GM23338 (cell line): ENCODE measurements around the gene APBA1. TPM values are rescaled to one million over a fixed set of nuclear protein-coding genes. Genes with fewer than 3 reads are reported as not detected.

Experiments used
- ATAC-seq: fragments of 200-7000 bp; cut with Tn5 transposase; 3 replicates; pipeline ENCODE4 v1.9.1; 2020
- DNase-seq: peaks from one replicate; pipeline ENCODE4 v3.0.0-alpha.2; 2015; ENCODE audit warnings: low spot score
- H2AFZ ChIP-seq: fragments of 200-600 bp; sonication (generic); 2 replicates; pipeline ENCODE4 v1.8.0; 2016; ENCODE audit warnings: antibody characterized with exemption, mild to moderate bottlenecking, moderate library complexity
- H3F3A ChIP-seq: fragments of 200-600 bp; sonication (generic); replicated peaks from 2 replicates; pipeline ENCODE4 v1.8.0; 2017; ENCODE audit warnings: antibody characterized with exemption, mixed run types, low read depth
- H3K27ac ChIP-seq: fragments of 200-600 bp; sonication (generic); 2 replicates; pipeline ENCODE4 v1.6.1; 2016; ENCODE audit warnings: low read depth
- H3K27me3 ChIP-seq: fragments of 200-600 bp; sonication (generic); 2 replicates; pipeline ENCODE4 v1.8.0; 2016; ENCODE audit warnings: mild to moderate bottlenecking, mixed run types, moderate library complexity; ENCODE audit not compliant: insufficient read depth
- H3K36me3 ChIP-seq: fragments of 200-600 bp; sonication (generic); 2 replicates; pipeline ENCODE4 v1.8.0; 2016; ENCODE audit warnings: mild to moderate bottlenecking; ENCODE audit not compliant: insufficient read depth
- H3K4me1 ChIP-seq: fragments of 200-600 bp; sonication (generic); 2 replicates; pipeline ENCODE4 v1.8.0; 2016; ENCODE audit warnings: mild to moderate bottlenecking, moderate library complexity; ENCODE audit not compliant: insufficient read depth
- H3K4me2 ChIP-seq: fragments of 200-600 bp; sonication (generic); 2 replicates; pipeline ENCODE4 v1.7.1; 2017; ENCODE audit warnings: mixed run types
- H3K4me3 ChIP-seq: fragments of 200-600 bp; sonication (generic); 2 replicates; pipeline ENCODE4 v1.6.1; 2016; ENCODE audit warnings: mixed run types
- H3K79me2 ChIP-seq: fragments of 200-600 bp; sonication (generic); replicated peaks from 2 replicates; pipeline ENCODE4 v1.8.0; 2017; ENCODE audit warnings: mild to moderate bottlenecking; ENCODE audit not compliant: insufficient read depth
- H3K9me2 ChIP-seq: fragments of 200-600 bp; sonication (generic); 2 replicates; pipeline ENCODE4 v1.8.0; 2017; ENCODE audit not compliant: insufficient read depth
- H4K20me1 ChIP-seq: fragments of 200-600 bp; sonication (generic); replicated peaks from 2 replicates; pipeline ENCODE4 v1.8.0; 2017; ENCODE audit warnings: mild to moderate bottlenecking; ENCODE audit not compliant: insufficient read depth
- H3K27ac Mint-ChIP-seq: 2 replicates; pipeline ENCODE4 v1.8.0; 2020; ENCODE audit warnings: inconsistent platforms, mild to moderate bottlenecking, moderate library complexity, mixed read lengths
- H3K27me3 Mint-ChIP-seq: 3 replicates; pipeline ENCODE4 v1.8.0; 2022; ENCODE audit warnings: low read depth, mild to moderate bottlenecking, moderate library complexity, mixed read lengths, inconsistent platforms; ENCODE audit not compliant: insufficient read depth, poor library complexity
- H3K36me3 Mint-ChIP-seq: 3 replicates; pipeline ENCODE4 v1.8.0; 2021; ENCODE audit warnings: low read depth, mild to moderate bottlenecking, inconsistent platforms, moderate library complexity, mixed read lengths
- H3K4me1 Mint-ChIP-seq: 3 replicates; pipeline ENCODE4 v1.8.0; 2020; ENCODE audit warnings: mild to moderate bottlenecking, inconsistent platforms, mixed read lengths
- H3K4me3 Mint-ChIP-seq: 3 replicates; pipeline ENCODE4 v1.8.0; 2021; ENCODE audit warnings: moderate library complexity, mild to moderate bottlenecking, inconsistent platforms, mixed read lengths
- H3K9me3 Mint-ChIP-seq: 3 replicates; pipeline ENCODE4 v1.8.0; 2020; ENCODE audit warnings: moderate library complexity, mild to moderate bottlenecking, inconsistent platforms, mixed read lengths
- CREB1 ChIP-seq: fragments of 250-450 bp; sonication (Bioruptor Pico); IDR thresholded peaks from 2 replicates; pipeline ENCODE4 v1.5.0; 2020; ENCODE audit warnings: low read depth, mild to moderate bottlenecking, moderate library complexity
- EZH2 ChIP-seq: fragments of 200-600 bp; sonication (generic); IDR thresholded peaks from one replicate; pipeline ENCODE4 v1.8.0; 2017; ENCODE audit warnings: antibody characterized with exemption, mild to moderate bottlenecking, low read depth; ENCODE audit not compliant: unreplicated experiment
- EZH2phosphoT487 ChIP-seq: fragments of 200-600 bp; sonication (generic); IDR thresholded peaks from one replicate; pipeline ENCODE4 v1.8.1; 2018; ENCODE audit warnings: antibody characterized with exemption; ENCODE audit not compliant: unreplicated experiment
- JUNB ChIP-seq: IDR thresholded peaks from one replicate; pipeline ENCODE4 v1.6.1; 2016; ENCODE audit warnings: antibody characterized with exemption; ENCODE audit not compliant: unreplicated experiment
- NANOG ChIP-seq: IDR thresholded peaks from 2 replicates; pipeline ENCODE4 v1.6.1; 2016; ENCODE audit warnings: antibody characterized with exemption, borderline replicate concordance
- POLR2AphosphoS5 ChIP-seq: IDR thresholded peaks from 2 replicates; pipeline ENCODE4 v1.6.1; 2016; ENCODE audit warnings: antibody characterized with exemption, low read depth
- ZNF114 ChIP-seq: fragments of 250-450 bp; sonication (Bioruptor Pico); IDR thresholded peaks from 2 replicates; pipeline ENCODE4 v1.5.0; 2020; ENCODE audit warnings: mild to moderate bottlenecking, moderate library complexity
- ZNF331 ChIP-seq: fragments of 250-450 bp; sonication (Bioruptor Pico); IDR thresholded peaks from 2 replicates; pipeline ENCODE4 v1.5.0; 2020; ENCODE audit warnings: low read depth, mild to moderate bottlenecking, moderate library complexity
- polyA plus RNA-seq: library from polyadenylated mRNA; unstranded; fragments of >200 nt; fragmentation: Nextera tagmentation; extraction: Ambion mirVana; gene quantifications from 2 replicates; pipeline ENCODE4 v1.2.1, GENCODE V29; 2016
- total RNA-seq: library from RNA; depleted of rRNA; stranded (reverse); fragments of >200 nt; shearing (Covaris generic); gene quantifications from 2 replicates; pipeline ENCODE4 v1.2.3, GENCODE V29; 2014
- TF ChIP-seq, protein P1 (sequence below): fragments of 250-450 bp; sonication (Bioruptor Pico); IDR thresholded peaks from 2 replicates; pipeline ENCODE4 v1.5.0; 2020; ENCODE audit warnings: mild to moderate bottlenecking, moderate library complexity
- TF ChIP-seq, protein P2 (sequence below): IDR thresholded peaks from 2 replicates; pipeline ENCODE4 v1.6.1; 2016; ENCODE audit warnings: antibody characterized with exemption

APBA1 gene
- total and polyA plus RNA-seq, 2 experiments from 2014 or later: 0.26 to 1.0 TPM

DNA sequence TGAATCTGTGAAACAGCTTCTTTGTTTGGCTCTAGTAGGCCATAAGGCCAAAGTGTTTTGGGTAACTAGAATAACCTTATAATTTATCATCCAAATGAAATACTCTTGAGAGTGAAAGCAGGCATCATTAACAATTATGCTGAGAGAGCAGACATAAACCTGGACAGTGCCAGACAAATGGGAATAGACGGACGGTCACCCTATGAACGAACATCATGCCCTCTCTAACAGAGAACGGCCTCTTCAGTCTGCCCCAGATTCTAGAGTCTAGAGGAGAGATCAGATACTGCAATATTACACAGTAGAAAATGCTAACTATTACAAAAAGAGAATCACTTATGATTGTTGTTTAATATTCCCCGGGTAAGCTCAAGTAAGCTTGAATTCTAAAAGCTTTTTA is 68.5 kb downstream of the APBA1 start (continued):
- TF ChIP-seq, protein P1, sequence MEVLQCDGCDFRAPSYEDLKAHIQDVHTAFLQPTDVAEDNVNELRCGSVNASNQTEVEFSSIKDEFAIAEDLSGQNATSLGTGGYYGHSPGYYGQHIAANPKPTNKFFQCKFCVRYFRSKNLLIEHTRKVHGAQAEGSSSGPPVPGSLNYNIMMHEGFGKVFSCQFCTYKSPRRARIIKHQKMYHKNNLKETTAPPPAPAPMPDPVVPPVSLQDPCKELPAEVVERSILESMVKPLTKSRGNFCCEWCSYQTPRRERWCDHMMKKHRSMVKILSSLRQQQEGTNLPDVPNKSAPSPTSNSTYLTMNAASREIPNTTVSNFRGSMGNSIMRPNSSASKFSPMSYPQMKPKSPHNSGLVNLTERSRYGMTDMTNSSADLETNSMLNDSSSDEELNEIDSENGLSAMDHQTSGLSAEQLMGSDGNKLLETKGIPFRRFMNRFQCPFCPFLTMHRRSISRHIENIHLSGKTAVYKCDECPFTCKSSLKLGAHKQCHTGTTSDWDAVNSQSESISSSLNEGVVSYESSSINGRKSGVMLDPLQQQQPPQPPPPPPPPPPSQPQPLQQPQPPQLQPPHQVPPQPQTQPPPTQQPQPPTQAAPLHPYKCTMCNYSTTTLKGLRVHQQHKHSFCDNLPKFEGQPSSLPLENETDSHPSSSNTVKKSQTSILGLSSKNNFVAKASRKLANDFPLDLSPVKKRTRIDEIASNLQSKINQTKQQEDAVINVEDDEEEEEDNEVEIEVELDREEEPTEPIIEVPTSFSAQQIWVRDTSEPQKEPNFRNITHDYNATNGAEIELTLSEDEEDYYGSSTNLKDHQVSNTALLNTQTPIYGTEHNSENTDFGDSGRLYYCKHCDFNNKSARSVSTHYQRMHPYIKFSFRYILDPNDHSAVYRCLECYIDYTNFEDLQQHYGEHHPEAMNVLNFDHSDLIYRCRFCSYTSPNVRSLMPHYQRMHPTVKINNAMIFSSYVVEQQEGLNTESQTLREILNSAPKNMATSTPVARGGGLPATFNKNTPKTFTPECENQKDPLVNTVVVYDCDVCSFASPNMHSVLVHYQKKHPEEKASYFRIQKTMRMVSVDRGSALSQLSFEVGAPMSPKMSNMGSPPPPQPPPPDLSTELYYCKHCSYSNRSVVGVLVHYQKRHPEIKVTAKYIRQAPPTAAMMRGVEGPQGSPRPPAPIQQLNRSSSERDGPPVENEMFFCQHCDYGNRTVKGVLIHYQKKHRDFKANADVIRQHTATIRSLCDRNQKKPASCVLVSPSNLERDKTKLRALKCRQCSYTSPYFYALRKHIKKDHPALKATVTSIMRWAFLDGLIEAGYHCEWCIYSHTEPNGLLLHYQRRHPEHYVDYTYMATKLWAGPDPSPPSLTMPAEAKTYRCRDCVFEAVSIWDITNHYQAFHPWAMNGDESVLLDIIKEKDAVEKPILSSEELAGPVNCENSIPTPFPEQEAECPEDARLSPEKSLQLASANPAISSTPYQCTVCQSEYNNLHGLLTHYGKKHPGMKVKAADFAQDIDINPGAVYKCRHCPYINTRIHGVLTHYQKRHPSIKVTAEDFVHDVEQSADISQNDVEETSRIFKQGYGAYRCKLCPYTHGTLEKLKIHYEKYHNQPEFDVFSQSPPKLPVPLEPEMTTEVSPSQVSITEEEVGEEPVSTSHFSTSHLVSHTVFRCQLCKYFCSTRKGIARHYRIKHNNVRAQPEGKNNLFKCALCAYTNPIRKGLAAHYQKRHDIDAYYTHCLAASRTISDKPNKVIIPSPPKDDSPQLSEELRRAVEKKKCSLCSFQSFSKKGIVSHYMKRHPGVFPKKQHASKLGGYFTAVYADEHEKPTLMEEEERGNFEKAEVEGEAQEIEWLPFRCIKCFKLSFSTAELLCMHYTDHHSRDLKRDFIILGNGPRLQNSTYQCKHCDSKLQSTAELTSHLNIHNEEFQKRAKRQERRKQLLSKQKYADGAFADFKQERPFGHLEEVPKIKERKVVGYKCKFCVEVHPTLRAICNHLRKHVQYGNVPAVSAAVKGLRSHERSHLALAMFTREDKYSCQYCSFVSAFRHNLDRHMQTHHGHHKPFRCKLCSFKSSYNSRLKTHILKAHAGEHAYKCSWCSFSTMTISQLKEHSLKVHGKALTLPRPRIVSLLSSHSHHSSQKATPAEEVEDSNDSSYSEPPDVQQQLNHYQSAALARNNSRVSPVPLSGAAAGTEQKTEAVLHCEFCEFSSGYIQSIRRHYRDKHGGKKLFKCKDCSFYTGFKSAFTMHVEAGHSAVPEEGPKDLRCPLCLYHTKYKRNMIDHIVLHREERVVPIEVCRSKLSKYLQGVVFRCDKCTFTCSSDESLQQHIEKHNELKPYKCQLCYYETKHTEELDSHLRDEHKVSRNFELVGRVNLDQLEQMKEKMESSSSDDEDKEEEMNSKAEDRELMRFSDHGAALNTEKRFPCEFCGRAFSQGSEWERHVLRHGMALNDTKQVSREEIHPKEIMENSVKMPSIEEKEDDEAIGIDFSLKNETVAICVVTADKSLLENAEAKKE (CRISPR knock-in tag): no peak
- no peak for TF ChIP-seq NANOG

DNA sequence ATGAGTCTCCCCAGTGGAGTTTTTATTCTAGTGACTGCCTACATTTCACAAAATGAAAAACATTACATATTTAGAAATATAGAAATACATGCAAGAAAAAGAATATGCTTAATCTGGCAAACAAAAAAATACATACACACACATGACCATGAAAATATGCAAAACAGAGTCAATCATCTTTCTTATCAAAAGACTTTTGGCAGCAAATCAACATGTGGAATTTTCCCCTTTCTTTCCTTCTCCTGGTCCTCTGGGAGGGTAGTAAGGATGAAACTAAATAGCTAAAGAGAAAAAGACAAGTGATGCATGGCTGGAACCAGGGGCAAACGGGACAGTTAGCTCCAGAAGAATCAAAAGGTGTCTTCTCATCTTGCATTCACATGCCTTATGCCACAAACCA is 69.4 kb downstream of the APBA1 start:
- Mint-ChIP-seq H3K27ac (no peak overlapping the region), H3K4me1 (no peaks in the 10 kb centered on the region), H3K4me3 (no peak overlapping the region), H3K36me3 (no peaks in the 10 kb centered on the region), H3K9me3 (no peaks in the 10 kb centered on the region), H3K27me3 (peaks cover 3% of the 10 kb centered on the region)
- H3K4me1 ChIP-seq: no peaks in the 10 kb centered on the region
- H3K9me2 ChIP-seq: no peaks in the 10 kb centered on the region; the same call in 1 of the 2 replicates
- H3K4me2 ChIP-seq: no peak overlapping the region
- H3K27me3 ChIP-seq: no peaks in the 10 kb centered on the region
- no peaks in the 10 kb centered on the region for H3K79me2 ChIP-seq
- H3K27ac ChIP-seq: no peak overlapping the region
- H3F3A ChIP-seq: no peaks in the 10 kb centered on the region
- no peak overlapping the region for H3K4me3 ChIP-seq
- no peak for ATAC-seq
- H2AFZ ChIP-seq: no peak overlapping the region
- no peak for DNase-seq
- H4K20me1 ChIP-seq: no peaks in the 10 kb centered on the region
- H3K36me3 ChIP-seq: no peaks in the 10 kb centered on the region
- no peak for TF ChIP-seq POLR2AphosphoS5
- TF ChIP-seq, protein P2, sequence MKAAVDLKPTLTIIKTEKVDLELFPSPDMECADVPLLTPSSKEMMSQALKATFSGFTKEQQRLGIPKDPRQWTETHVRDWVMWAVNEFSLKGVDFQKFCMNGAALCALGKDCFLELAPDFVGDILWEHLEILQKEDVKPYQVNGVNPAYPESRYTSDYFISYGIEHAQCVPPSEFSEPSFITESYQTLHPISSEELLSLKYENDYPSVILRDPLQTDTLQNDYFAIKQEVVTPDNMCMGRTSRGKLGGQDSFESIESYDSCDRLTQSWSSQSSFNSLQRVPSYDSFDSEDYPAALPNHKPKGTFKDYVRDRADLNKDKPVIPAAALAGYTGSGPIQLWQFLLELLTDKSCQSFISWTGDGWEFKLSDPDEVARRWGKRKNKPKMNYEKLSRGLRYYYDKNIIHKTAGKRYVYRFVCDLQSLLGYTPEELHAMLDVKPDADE: no peak
- TF ChIP-seq EZH2phosphoT487: no peak
- no peak for TF ChIP-seq ZNF114 (CRISPR knock-in tag)
- TF ChIP-seq, protein P1 (CRISPR knock-in tag): no peak
- no peak for TF ChIP-seq ZNF331 (CRISPR knock-in tag)
- TF ChIP-seq EZH2: no peak
- TF ChIP-seq JUNB: no peak
- no peak for TF ChIP-seq NANOG
- no peak for TF ChIP-seq CREB1 (CRISPR knock-in tag)
